22Rv1 (cell line): Measurements from ENCODE around the gene ADAMTS18.

ENCODE experiments used
- CTCF ChIP-seq: fragments of 450-650 bp; IDR thresholded peaks from 2 replicates; pipeline ENCODE4 v1.5.1; 2017; ENCODE audit warnings: mild to moderate bottlenecking
- ZFX ChIP-seq: fragments of 450-650 bp; IDR thresholded peaks from 2 replicates; pipeline ENCODE4 v1.6.1; 2017; ENCODE audit warnings: antibody characterized with exemption, borderline replicate concordance

- no peak for TF ChIP-seq CTCF
- no peak for TF ChIP-seq ZFX
Measured at GRCh38 chr16:77298418-77299360, 136.1 kb downstream of the ADAMTS18 start.
